ENCODE measurements around the gene RIOX2. TPM values are rescaled to one million over a fixed set of nuclear protein-coding genes. Genes with fewer than 3 reads are reported as not detected.

Gene RIOX2
- total RNA-seq, 4 donors from 2014 or later: 19.5 to 24.2 (median 21.7) TPM

DNA sequence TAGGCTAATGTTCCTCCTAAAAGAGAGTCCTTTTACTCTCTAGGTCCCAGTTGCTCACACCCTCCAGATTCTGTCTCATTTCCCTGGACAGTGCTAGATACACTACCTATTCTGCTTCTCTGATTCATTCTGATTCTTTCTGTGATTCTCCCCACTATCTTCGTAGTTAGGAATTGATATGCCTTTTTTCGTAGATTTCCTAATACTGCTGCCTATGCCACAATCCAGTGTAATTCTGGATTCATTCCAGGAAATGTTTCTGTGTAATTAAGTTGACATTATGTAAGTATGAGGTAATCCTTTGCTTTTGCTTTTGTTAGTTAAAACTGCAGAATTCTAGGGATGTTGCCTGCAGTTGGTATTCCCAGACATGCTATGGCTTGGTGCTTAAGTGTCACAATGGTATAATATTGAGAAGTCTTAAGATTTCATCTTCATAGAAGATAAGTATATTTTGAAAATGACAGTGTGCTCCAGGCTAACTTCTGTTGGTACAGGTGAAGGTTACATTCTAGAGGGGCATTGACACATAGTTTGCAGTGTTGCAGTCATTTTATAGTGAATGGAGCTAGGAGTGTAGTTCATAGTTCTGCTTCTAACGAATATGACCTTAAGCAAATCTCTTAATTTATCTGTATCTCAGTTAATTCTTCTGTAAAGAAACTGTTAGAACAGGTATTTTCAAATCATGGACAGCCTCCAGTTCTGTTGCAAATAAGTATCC is 54.3 kb downstream of the RIOX2 start:
- H3K27me3 ChIP-seq: no peaks in the 10 kb centered on the region
- no peak overlapping the region for H3K4me3 ChIP-seq
- H3K9me3 ChIP-seq: no peaks in the 10 kb centered on the region
- H3K4me1 ChIP-seq: peaks cover 0 to 24% (median 4%) of the 10 kb centered on the region in 4 donors
- intact Hi-C loops (cut with DNase I): no loop called here
- WGBS: 59% methylated on average over 3 of the region's 3 CpGs
- H3K36me3 ChIP-seq: peaks cover 14 to 60% (median 39%) of the 10 kb centered on the region in 4 donors
- no peak for DNase-seq (ENCODE audit: extremely low spot score)
- no peak overlapping the region for H3K27ac ChIP-seq (replicated peaks in 1 of 4)
- TF ChIP-seq POLR2AphosphoS5 (IDR thresholded peaks at IDR 0.05) (no peak), POLR2A (IDR thresholded peaks at IDR 0.05; ENCODE audit: low read depth) (no peak), EP300 (IDR thresholded peaks at IDR 0.05) (no peak)
- TF ChIP-seq, protein P1, sequence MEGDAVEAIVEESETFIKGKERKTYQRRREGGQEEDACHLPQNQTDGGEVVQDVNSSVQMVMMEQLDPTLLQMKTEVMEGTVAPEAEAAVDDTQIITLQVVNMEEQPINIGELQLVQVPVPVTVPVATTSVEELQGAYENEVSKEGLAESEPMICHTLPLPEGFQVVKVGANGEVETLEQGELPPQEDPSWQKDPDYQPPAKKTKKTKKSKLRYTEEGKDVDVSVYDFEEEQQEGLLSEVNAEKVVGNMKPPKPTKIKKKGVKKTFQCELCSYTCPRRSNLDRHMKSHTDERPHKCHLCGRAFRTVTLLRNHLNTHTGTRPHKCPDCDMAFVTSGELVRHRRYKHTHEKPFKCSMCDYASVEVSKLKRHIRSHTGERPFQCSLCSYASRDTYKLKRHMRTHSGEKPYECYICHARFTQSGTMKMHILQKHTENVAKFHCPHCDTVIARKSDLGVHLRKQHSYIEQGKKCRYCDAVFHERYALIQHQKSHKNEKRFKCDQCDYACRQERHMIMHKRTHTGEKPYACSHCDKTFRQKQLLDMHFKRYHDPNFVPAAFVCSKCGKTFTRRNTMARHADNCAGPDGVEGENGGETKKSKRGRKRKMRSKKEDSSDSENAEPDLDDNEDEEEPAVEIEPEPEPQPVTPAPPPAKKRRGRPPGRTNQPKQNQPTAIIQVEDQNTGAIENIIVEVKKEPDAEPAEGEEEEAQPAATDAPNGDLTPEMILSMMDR (IDR thresholded peaks at IDR 0.05): no peak

DNA sequence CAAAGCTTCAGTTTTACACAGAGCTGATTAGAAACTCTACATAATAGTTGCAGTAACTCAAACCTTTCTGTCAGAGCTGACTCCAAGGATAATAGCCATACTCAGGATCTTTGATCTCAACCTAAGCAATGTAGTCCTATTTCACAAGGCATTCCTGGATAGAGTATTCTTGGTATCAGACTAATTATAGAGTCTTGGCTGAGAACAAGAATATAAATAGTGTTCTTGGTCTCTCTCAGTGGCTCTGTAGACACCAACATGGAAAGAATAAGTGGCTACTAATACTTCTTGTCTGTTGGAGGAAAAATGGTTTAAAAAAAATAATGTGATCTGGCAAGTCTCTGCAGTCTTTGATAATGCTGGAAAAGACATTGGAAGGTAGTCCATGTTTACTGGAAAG is 55.7 kb downstream of the RIOX2 start:
- intact Hi-C loops (cut with DNase I): no loop called here

DNA sequence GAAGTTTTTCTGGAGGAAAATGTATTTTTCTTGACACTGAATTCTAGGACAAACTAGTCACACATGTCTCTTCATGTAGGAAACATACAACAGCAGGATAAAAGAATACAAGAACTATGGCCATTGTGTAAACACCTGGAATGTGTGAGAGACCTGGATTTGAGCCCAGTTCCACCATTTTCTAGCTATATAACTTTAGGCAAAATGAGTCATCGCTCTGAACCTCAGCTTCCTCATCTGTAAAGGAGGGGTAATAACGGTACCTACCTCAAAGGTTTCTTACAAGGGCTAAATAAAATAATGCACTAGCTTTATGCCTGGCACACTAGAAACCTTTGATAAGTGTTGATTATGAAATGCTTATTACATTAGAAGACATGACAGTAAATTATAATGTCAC is 57.8 kb downstream of the RIOX2 start:
- no peak overlapping the region for H3K4me3 ChIP-seq
- TF ChIP-seq POLR2A (IDR thresholded peaks at IDR 0.05; ENCODE audit: low read depth) (no peak), EP300 (IDR thresholded peaks at IDR 0.05) (no peak), POLR2AphosphoS5 (IDR thresholded peaks at IDR 0.05) (no peak)
- TF ChIP-seq, protein P1 (IDR thresholded peaks at IDR 0.05): no peak
- H3K27me3 ChIP-seq: no peaks in the 10 kb centered on the region
- H3K4me1 ChIP-seq: peaks cover 0 to 24% (median 4%) of the 10 kb centered on the region in 4 donors
- no peaks in the 10 kb centered on the region for H3K9me3 ChIP-seq
- no peak for DNase-seq (ENCODE audit: extremely low spot score)
- no peak overlapping the region for H3K27ac ChIP-seq (replicated peaks in 1 of 4)
- intact Hi-C loops (cut with DNase I): no loop called here
- peaks cover 17 to 55% (median 37%) of the 10 kb centered on the region in 4 donors for H3K36me3 ChIP-seq
- WGBS: 86% methylated on average over 2 of the region's 2 CpGs

More for the DNA sequence above, 55.7 kb downstream of the RIOX2 start:
- no peaks in the 10 kb centered on the region for H3K9me3 ChIP-seq
- TF ChIP-seq, protein P1 (IDR thresholded peaks at IDR 0.05): no peak
- no peak for TF ChIP-seq POLR2A (IDR thresholded peaks at IDR 0.05; ENCODE audit: low read depth)
- TF ChIP-seq EP300 (IDR thresholded peaks at IDR 0.05): no peak
- no peak for TF ChIP-seq POLR2AphosphoS5 (IDR thresholded peaks at IDR 0.05)
- peaks cover 0 to 24% (median 4%) of the 10 kb centered on the region in 4 donors for H3K4me1 ChIP-seq
- no peak overlapping the region for H3K27ac ChIP-seq (replicated peaks in 1 of 4)
- DNase-seq (ENCODE audit: extremely low spot score): no peak
- no peak overlapping the region for H3K4me3 ChIP-seq
- H3K27me3 ChIP-seq: no peaks in the 10 kb centered on the region
- H3K36me3 ChIP-seq: peaks cover 17 to 68% (median 45%) of the 10 kb centered on the region in 4 donors

DNA sequence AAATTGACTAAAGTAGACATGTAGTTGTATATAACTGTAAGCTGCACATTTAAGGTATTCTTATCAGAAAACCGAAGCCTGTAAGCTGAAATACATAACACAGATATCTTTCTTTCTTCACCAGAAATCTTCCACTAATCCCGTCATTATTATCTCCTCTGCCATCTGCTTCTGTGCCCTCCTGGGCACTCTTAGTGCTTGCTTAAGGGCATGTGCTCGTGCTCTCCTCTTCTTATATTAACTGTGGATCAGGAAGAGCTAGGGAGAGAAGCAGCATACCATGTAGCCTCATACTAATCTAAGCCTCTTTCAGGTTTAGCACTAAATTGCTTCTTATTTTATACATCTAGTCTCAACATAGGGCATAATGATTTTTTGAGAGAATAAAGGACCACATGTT is 60.8 kb downstream of the RIOX2 start:
- intact Hi-C loops (cut with DNase I): no loop called here
- H3K36me3 ChIP-seq: peaks cover 17 to 45% (median 32%) of the 10 kb centered on the region in 4 donors
- H3K27ac ChIP-seq (replicated peaks in 1 of 4): no peak overlapping the region
- no peak overlapping the region for H3K4me3 ChIP-seq
- DNase-seq (ENCODE audit: extremely low spot score): no peak
- peaks cover 0 to 3% (median 0%) of the 10 kb centered on the region in 4 donors for H3K4me1 ChIP-seq
- H3K27me3 ChIP-seq: no peaks in the 10 kb centered on the region
- H3K9me3 ChIP-seq: no peaks in the 10 kb centered on the region
- TF ChIP-seq POLR2AphosphoS5 (IDR thresholded peaks at IDR 0.05): no peak
- TF ChIP-seq EP300 (IDR thresholded peaks at IDR 0.05): no peak
- TF ChIP-seq, protein P1 (IDR thresholded peaks at IDR 0.05): no peak
- TF ChIP-seq POLR2A (IDR thresholded peaks at IDR 0.05; ENCODE audit: low read depth): no peak
- WGBS: 92% methylated on average over 3 of the region's 3 CpGs

Data from esophagus muscularis mucosa (tissue), 4 donors.